A549 (cell line): ENCODE results near the gene CHID1. TPM values are rescaled to one million over a fixed set of nuclear protein-coding genes. Genes with fewer than 3 reads are reported as not detected.

Source experiments
- ATAC-seq, 2 experiments: fragments of 200-7000 bp in 1 of 2; fragments of >200 bp in 1 of 2; cut with Nextera tagmentation in 1 of 2; cut with Tn5 transposase in 1 of 2; 3 replicates each; pipeline versions ENCODE4 v1.8.0 to v1.9.1; 2018 to 2020; ENCODE audit warnings: mild to moderate bottlenecking in 1 of 2, moderate library complexity in 1 of 2
- CTCF ChIA-PET: fragments of 300-600 bp; sonication (Branson Sonifier 250); formaldehyde crosslinking; extraction: SDS; loops from one replicate; lab custom pipeline; 2021; ENCODE audit warnings: antibody characterized with exemption, inconsistent platforms; lab: Yijun Ruan, JAX
- POLR2A ChIA-PET: fragments of 350-600 bp; formaldehyde crosslinking; extraction: SDS; loops from one replicate; lab custom pipeline; 2021; ENCODE audit warnings: antibody characterized with exemption, inconsistent platforms; lab: Yijun Ruan, JAX
- DNase-seq, 2 experiments: peaks; one replicate each; pipeline versions ENCODE4 v3.0.0 to v3.0.0-alpha.2; 2011 to 2016; ENCODE audit warnings: low read depth in 1 of 2, low spot score in 1 of 2
- FAIRE-seq: peaks from 2 replicates; lab custom pipeline; 2011; peaks lifted over from hg19 to GRCh38; lab: Jason Lieb, UNC
- H3K27ac ChIP-seq, 2 experiments: fragments of >200 bp; sonication (Bioruptor Twin); formaldehyde crosslinking; 3 replicates each; pipeline ENCODE4 v1.5.1; 2016 to 2017
- H3K4me1 ChIP-seq: fragments of >200 bp; sonication (Bioruptor Twin); formaldehyde crosslinking; 3 replicates; pipeline ENCODE4 v1.6.1; 2016
- H3K4me2 ChIP-seq: fragments of >200 bp; sonication (Bioruptor Twin); formaldehyde crosslinking; 3 replicates; pipeline ENCODE4 v1.6.1; 2016
- H3K4me3 ChIP-seq: fragments of >200 bp; sonication (Bioruptor Twin); formaldehyde crosslinking; 3 replicates; pipeline ENCODE4 v1.5.1; 2016
- H3K9me3 ChIP-seq: fragments of >200 bp; sonication (Bioruptor Twin); formaldehyde crosslinking; 3 replicates; pipeline ENCODE4 v1.6.1; 2016
- BCL3 ChIP-seq: fragments of >200 bp; sonication (Bioruptor Twin); formaldehyde crosslinking; IDR thresholded peaks from 3 replicates; pipeline ENCODE4 v1.6.1; 2016
- CBX2 ChIP-seq: fragments of 200-600 bp; sonication (generic); IDR thresholded peaks from 2 replicates; pipeline ENCODE4 v1.6.1; 2016; ENCODE audit warnings: low read depth, mild to moderate bottlenecking, borderline replicate concordance
- CHD2 ChIP-seq: fragments of 150-350 bp; IDR thresholded peaks from 2 replicates; pipeline ENCODE4 v1.6.1; 2014; ENCODE audit warnings: low read length; ENCODE audit not compliant: partially characterized antibody
- CTCF ChIP-seq: fragments of >200 bp; sonication (Bioruptor Twin); formaldehyde crosslinking; IDR thresholded peaks from 3 replicates; pipeline ENCODE4 v1.5.1; 2016
- E2F6 ChIP-seq: IDR thresholded peaks from 2 replicates; pipeline ENCODE4 v1.6.1; 2012; ENCODE audit warnings: low read depth, borderline replicate concordance
- ESRRA ChIP-seq: fragments of 150-350 bp; IDR thresholded peaks from 2 replicates; pipeline ENCODE4 v1.6.1; 2014; ENCODE audit warnings: mild to moderate bottlenecking, low read length, borderline replicate concordance
- FOSL2 ChIP-seq, 2 experiments: fragments of 450-650 bp in 1 of 2; fragments of >200 bp in 1 of 2; sonication (Bioruptor Twin) in 1 of 2; formaldehyde crosslinking; IDR thresholded peaks; 2 replicates each; pipeline versions ENCODE4 v1.5.0 to v1.6.1; 2016 to 2020; ENCODE audit warnings: mild to moderate bottlenecking in 1 of 2, moderate library complexity in 1 of 2
- HMGXB4 ChIP-seq: fragments of 250-450 bp; sonication (Bioruptor Pico); IDR thresholded peaks from 2 replicates; pipeline ENCODE4 v1.5.0; 2021; ENCODE audit warnings: mild to moderate bottlenecking, moderate library complexity, borderline replicate concordance
- HOXB13 ChIP-seq: fragments of 250-450 bp; sonication (Bioruptor Pico); IDR thresholded peaks from 2 replicates; pipeline ENCODE4 v1.5.0; 2020; ENCODE audit warnings: low read depth, mild to moderate bottlenecking, moderate library complexity
- HOXB5 ChIP-seq: fragments of 250-450 bp; sonication (Bioruptor Pico); IDR thresholded peaks from 2 replicates; pipeline ENCODE4 v1.5.0; 2020; ENCODE audit warnings: mild to moderate bottlenecking, moderate library complexity
- JUN ChIP-seq, 2 experiments: fragments of >200 bp; sonication (Bioruptor Twin); formaldehyde crosslinking; IDR thresholded peaks; 2 replicates in 1 of 2; 3 replicates in 1 of 2; pipeline ENCODE4 v1.6.1; 2016 to 2017
- KDM1A ChIP-seq: fragments of 200-600 bp; sonication (generic); IDR thresholded peaks from 2 replicates; pipeline ENCODE4 v1.6.1; 2016; ENCODE audit warnings: low read depth, mild to moderate bottlenecking
- MYC ChIP-seq: IDR thresholded peaks from 2 replicates; pipeline ENCODE4 v1.6.1; 2012; ENCODE audit warnings: mild to moderate bottlenecking, inconsistent platforms, low read length, improper control_type of control experiment, borderline replicate concordance
- NR3C1 ChIP-seq: fragments of >200 bp; sonication (Bioruptor Twin); formaldehyde crosslinking; IDR thresholded peaks from 3 replicates; pipeline ENCODE4 v1.6.1; 2017
- ZC3H11A ChIP-seq: fragments of 450-650 bp; IDR thresholded peaks from 2 replicates; pipeline ENCODE4 v1.6.1; 2014; ENCODE audit warnings: antibody characterized with exemption, mild to moderate bottlenecking
- ZFP36 ChIP-seq: fragments of 450-650 bp; IDR thresholded peaks from 2 replicates; pipeline ENCODE4 v1.6.1; 2014; ENCODE audit warnings: borderline replicate concordance; ENCODE audit not compliant: partially characterized antibody
- WGBS: methylation state at CpG from one replicate; pipeline ENCODE4 v1.1.6; 2017; ENCODE audit errors: missing lambda C conversion rate; 5-methylcytosine and 5-hydroxymethylcytosine counted together
- polyA plus RNA-seq, 4 experiments: library from polyadenylated mRNA; depleted of rRNA in 3 of 4; stranded (reverse); fragments of >200 nt; fragmentation: RNase III in 1 of 4; extraction: RNeasy Plus Mini Kit Qiagen cat#74134 plus additional on column Dnase treatment in 1 of 4; gene quantifications; 2 replicates in 3 of 4; 3 replicates in 1 of 4; pipeline ENCODE4 v1.2.3, GENCODE V29; 2011 to 2017

CHID1 gene
- polyA plus RNA-seq, 2 of the 4 experiments (the other 2 are of a cell fraction), result 53.8 to 70.6 TPM

GRCh38 chr11:942823-943222 is 32.2 kb upstream of the CHID1 start:
- peak; percentile 31 to 65; a peak in 3 of 6 replicates for ATAC-seq
- DNase-seq, result no peak
- peak overlapping the region; percentile 81 to 89 for H3K27ac ChIP-seq
- H3K4me2 ChIP-seq, result peak overlapping the region; percentile 57
- CTCF ChIA-PET, result interaction anchor here (1.4 to 3.3 kb wide), 3 partner anchors 18 to 108 kb away, joined by 3 to 11 read pairs (median 7); no protein-coding TSS in a partner anchor
- POLR2A ChIA-PET, result interaction anchor here (0.8 kb wide), 1 partner anchor 10 kb away, joined by 5 read pairs; no protein-coding TSS in a partner anchor
- TF ChIP-seq HOXB5 (CRISPR knock-in tag), result no peak
- no peak for FAIRE-seq
- H3K9me3 ChIP-seq, result no peaks in the 10 kb centered on the region
- WGBS, result 72% methylated on average over 9 of the region's 9 CpGs
- H3K4me3 ChIP-seq, result no peak overlapping the region
- peaks cover 56% of the 10 kb centered on the region for H3K4me1 ChIP-seq

- Histone ChIP-seq H3K4me1 (peaks cover 65% of the 10 kb centered on the region), H3K27ac (peak overlapping the region; percentile 33 to 89; a peak in 4 of 6 replicates), H3K4me3 (no peak overlapping the region), H3K4me2 (no peak overlapping the region), H3K9me3 (no peaks in the 10 kb centered on the region)
- POLR2A ChIA-PET, result interaction anchor here (0.6 kb wide), 1 partner anchor 59 kb away, joined by 3 read pairs; no protein-coding TSS in a partner anchor
- CTCF ChIA-PET, result interaction anchor here (1.0 to 3.3 kb wide), 2 partner anchors 15 to 111 kb away, joined by 4 to 11 read pairs; partner anchors contain the start of gene AP2A2
- TF ChIP-seq MYC, result no peak
- no peak for TF ChIP-seq CHD2
- TF ChIP-seq KDM1A, result no peak
- TF ChIP-seq HOXB5 (CRISPR knock-in tag), result no peak
- no peak for TF ChIP-seq ZFP36
- no peak for TF ChIP-seq ZC3H11A
- no peak for TF ChIP-seq E2F6
- TF ChIP-seq JUN (IDR thresholded peaks at IDR 0.05), result no peak
- no peak for TF ChIP-seq NR3C1
- no peak for TF ChIP-seq HMGXB4 (CRISPR knock-in tag)
- TF ChIP-seq ESRRA, result no peak
- TF ChIP-seq CTCF, result no peak
- no peak for TF ChIP-seq HOXB13
- FAIRE-seq (no peak), DNase-seq (no peak), ATAC-seq (no peak)
- WGBS, result 86% methylated on average over 11 of the region's 11 CpGs
Measured at GRCh38 chr11:940496-941135, 30.0 kb upstream of the CHID1 start.

- Histone ChIP-seq H3K4me1 (peaks cover 52% of the 10 kb centered on the region), H3K4me3 (no peak overlapping the region), H3K27ac (peak overlapping the region in 1 of 2 experiments; percentile 41; a peak in 1 of 6 replicates), H3K9me3 (no peaks in the 10 kb centered on the region), H3K4me2 (no peak overlapping the region)
- CTCF ChIA-PET, result interaction anchor here (1.4 to 1.5 kb wide), 2 partner anchors 19 to 113 kb away, joined by 4 to 5 read pairs; no protein-coding TSS in a partner anchor
- 82% methylated on average over 10 of the region's 10 CpGs for WGBS
- no peak; a peak in 2 of 6 replicates for ATAC-seq
- no peak for DNase-seq
- FAIRE-seq, result no peak
- no peak for TF ChIP-seq CBX2
- TF ChIP-seq FOSL2 (IDR thresholded peaks at IDR 0.05), result no peak
- TF ChIP-seq FOSL2 (CRISPR knock-in tag; IDR thresholded peaks at IDR 0.05), result 0 out of 2 replicates have a peak, but pooled peaks have one; percentile 10
- TF ChIP-seq BCL3, result no peak
- POLR2A ChIA-PET, result no interaction called here
Measured at GRCh38 chr11:937841-938261, 27.2 kb upstream of the CHID1 start.
